Measurements from ENCODE around the gene C14orf39.

- no peak for TF ChIP-seq GATA3 (IDR thresholded peaks at IDR 0.05; ENCODE audit: low read depth, low read length)
- no peak for TF ChIP-seq GATA2 (IDR thresholded peaks at IDR 0.05; ENCODE audit: low read depth, low read length)
Observed at GRCh38 chr14:60482743-60483142, 3.1 kb downstream of the C14orf39 start.
